MM.1S (cell line): ENCODE measurements around the gene HOXB6.

Experiments used
- DNase-seq: peaks from one replicate; pipeline ENCODE4 v3.0.0-alpha.2; 2015
- H2AFZ ChIP-seq: fragments of 300-600 bp; sonication (generic); 2 replicates; pipeline ENCODE4 v1.6.0; 2016; ENCODE audit warnings: antibody characterized with exemption, low read length
- H3F3A ChIP-seq: fragments of 300-600 bp; sonication (generic); 2 replicates; pipeline ENCODE4 v1.6.1; 2016; ENCODE audit warnings: mild to moderate bottlenecking, antibody characterized with exemption, low read length, moderate library complexity, mixed read lengths; ENCODE audit not compliant: insufficient read depth
- H3K27ac ChIP-seq: fragments of 300-600 bp; sonication (generic); 2 replicates; pipeline ENCODE4 v1.5.1; 2016; ENCODE audit warnings: mild to moderate bottlenecking, low read length
- H3K27me3 ChIP-seq: fragments of 300-600 bp; sonication (generic); replicated peaks from 2 replicates; pipeline ENCODE4 v1.6.0; 2016; ENCODE audit warnings: low read length; ENCODE audit not compliant: insufficient read depth
- H3K36me3 ChIP-seq: fragments of 300-600 bp; sonication (generic); replicated peaks from 2 replicates; pipeline ENCODE4 v1.6.1; 2016; ENCODE audit warnings: mild to moderate bottlenecking, low read length, mixed read lengths; ENCODE audit not compliant: insufficient read depth
- H3K4me1 ChIP-seq: fragments of 300-600 bp; sonication (generic); 2 replicates; pipeline ENCODE4 v1.6.1; 2016; ENCODE audit warnings: low read length, mixed read lengths
- H3K4me2 ChIP-seq: fragments of 300-600 bp; sonication (generic); 2 replicates; pipeline ENCODE4 v1.6.0; 2016; ENCODE audit warnings: low read depth, low read length
- H3K4me3 ChIP-seq: fragments of 300-600 bp; sonication (generic); 2 replicates; pipeline ENCODE4 v1.5.1; 2016; ENCODE audit warnings: low read length, mixed read lengths
- H3K79me2 ChIP-seq: fragments of 300-600 bp; sonication (generic); 2 replicates; pipeline ENCODE4 v1.6.1; 2016; ENCODE audit warnings: mixed run types, low read length, mixed read lengths
- H3K9ac ChIP-seq: fragments of 300-600 bp; sonication (generic); 2 replicates; pipeline ENCODE4 v1.6.1; 2016; ENCODE audit warnings: low read length, mixed read lengths
- H3K9me2 ChIP-seq: fragments of 300-600 bp; sonication (generic); replicated peaks from 2 replicates; pipeline ENCODE4 v1.6.1; 2016; ENCODE audit warnings: mild to moderate bottlenecking, low read length, mixed read lengths; ENCODE audit not compliant: insufficient read depth
- H3K9me3 ChIP-seq: fragments of 300-600 bp; sonication (generic); replicated peaks from 2 replicates; pipeline ENCODE4 v1.6.1; 2016; ENCODE audit warnings: mild to moderate bottlenecking, low read length, mixed read lengths; ENCODE audit not compliant: insufficient read depth
- H4K20me1 ChIP-seq: fragments of 300-600 bp; sonication (generic); 2 replicates; pipeline ENCODE4 v1.6.1; 2016; ENCODE audit warnings: mild to moderate bottlenecking, low read length, moderate library complexity, mixed read lengths; ENCODE audit not compliant: insufficient read depth
- EZH2 ChIP-seq: fragments of 300-600 bp; sonication (generic); optimal IDR thresholded peaks from 2 replicates; pipeline ENCODE3; 2017; ENCODE audit warnings: low read depth, mild to moderate bottlenecking, antibody characterized with exemption, low read length, mixed read lengths
- EZH2phosphoT487 ChIP-seq: fragments of 300-600 bp; sonication (generic); IDR thresholded peaks from 2 replicates; pipeline ENCODE4 v1.6.1; 2018; ENCODE audit warnings: antibody characterized with exemption, low read length
- TF ChIP-seq, protein P1 (sequence below): fragments of 300-600 bp; sonication (generic); IDR thresholded peaks from 2 replicates; pipeline ENCODE4 v1.5.1; 2016; ENCODE audit warnings: antibody characterized with exemption, low read length, mixed read lengths

The HOXB6 gene

GRCh38 chr17:48623583-48623982 lies 18.8 kb upstream of the HOXB6 start:
- TF ChIP-seq, protein P1, sequence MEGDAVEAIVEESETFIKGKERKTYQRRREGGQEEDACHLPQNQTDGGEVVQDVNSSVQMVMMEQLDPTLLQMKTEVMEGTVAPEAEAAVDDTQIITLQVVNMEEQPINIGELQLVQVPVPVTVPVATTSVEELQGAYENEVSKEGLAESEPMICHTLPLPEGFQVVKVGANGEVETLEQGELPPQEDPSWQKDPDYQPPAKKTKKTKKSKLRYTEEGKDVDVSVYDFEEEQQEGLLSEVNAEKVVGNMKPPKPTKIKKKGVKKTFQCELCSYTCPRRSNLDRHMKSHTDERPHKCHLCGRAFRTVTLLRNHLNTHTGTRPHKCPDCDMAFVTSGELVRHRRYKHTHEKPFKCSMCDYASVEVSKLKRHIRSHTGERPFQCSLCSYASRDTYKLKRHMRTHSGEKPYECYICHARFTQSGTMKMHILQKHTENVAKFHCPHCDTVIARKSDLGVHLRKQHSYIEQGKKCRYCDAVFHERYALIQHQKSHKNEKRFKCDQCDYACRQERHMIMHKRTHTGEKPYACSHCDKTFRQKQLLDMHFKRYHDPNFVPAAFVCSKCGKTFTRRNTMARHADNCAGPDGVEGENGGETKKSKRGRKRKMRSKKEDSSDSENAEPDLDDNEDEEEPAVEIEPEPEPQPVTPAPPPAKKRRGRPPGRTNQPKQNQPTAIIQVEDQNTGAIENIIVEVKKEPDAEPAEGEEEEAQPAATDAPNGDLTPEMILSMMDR = no peak
- TF ChIP-seq EZH2 = no peak
- no peak for TF ChIP-seq EZH2phosphoT487
- no peaks in the 10 kb centered on the region for H3K9me2 ChIP-seq
- H3K4me2 ChIP-seq = no peak overlapping the region
- no peaks in the 10 kb centered on the region for H3F3A ChIP-seq
- H2AFZ ChIP-seq = no peak overlapping the region
- no peak overlapping the region for H3K27ac ChIP-seq
- H3K27me3 ChIP-seq = peaks cover 92% of the 10 kb centered on the region
- DNase-seq = no peak
- H3K4me3 ChIP-seq = no peak overlapping the region
- H3K9me3 ChIP-seq = no peaks in the 10 kb centered on the region
- no peaks in the 10 kb centered on the region for H3K79me2 ChIP-seq
- H4K20me1 ChIP-seq = no peaks in the 10 kb centered on the region
- H3K36me3 ChIP-seq = no peaks in the 10 kb centered on the region
- no peak overlapping the region for H3K9ac ChIP-seq
- no peaks in the 10 kb centered on the region for H3K4me1 ChIP-seq

DNA sequence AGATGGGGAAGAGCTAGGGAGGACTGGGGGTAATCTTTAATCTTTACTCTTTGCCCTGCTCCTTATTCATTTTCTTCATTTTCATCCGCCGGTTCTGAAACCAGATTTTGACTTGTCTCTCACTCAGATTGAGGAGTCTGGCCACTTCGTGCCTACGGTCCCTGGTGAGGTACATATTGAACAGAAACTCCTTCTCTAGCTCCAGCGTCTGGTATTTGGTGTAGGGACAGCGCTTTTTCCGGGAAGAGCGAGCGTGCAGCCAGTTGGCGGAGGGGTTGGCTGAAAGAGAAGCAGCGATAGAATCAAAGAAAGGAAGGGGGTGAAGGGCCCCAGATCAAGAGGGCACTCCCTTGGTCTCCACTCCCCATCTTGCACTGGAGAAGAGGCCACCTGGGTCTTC lies 18.1 kb upstream of the HOXB6 start:
- Histone ChIP-seq H3K4me3 (no peak overlapping the region), H2AFZ (no peak overlapping the region), H4K20me1 (no peaks in the 10 kb centered on the region), H3K36me3 (no peaks in the 10 kb centered on the region), H3K27ac (no peak overlapping the region), H3F3A (no peaks in the 10 kb centered on the region), H3K9me2 (no peaks in the 10 kb centered on the region), H3K27me3 (peaks cover 91% of the 10 kb centered on the region), H3K79me2 (no peaks in the 10 kb centered on the region), H3K9ac (no peak overlapping the region), H3K9me3 (no peaks in the 10 kb centered on the region), H3K4me2 (no peak overlapping the region), H3K4me1 (no peaks in the 10 kb centered on the region)
- no peak for TF ChIP-seq EZH2phosphoT487
- TF ChIP-seq EZH2 = no peak
- TF ChIP-seq, protein P1 = no peak
- DNase-seq = no peak

DNA sequence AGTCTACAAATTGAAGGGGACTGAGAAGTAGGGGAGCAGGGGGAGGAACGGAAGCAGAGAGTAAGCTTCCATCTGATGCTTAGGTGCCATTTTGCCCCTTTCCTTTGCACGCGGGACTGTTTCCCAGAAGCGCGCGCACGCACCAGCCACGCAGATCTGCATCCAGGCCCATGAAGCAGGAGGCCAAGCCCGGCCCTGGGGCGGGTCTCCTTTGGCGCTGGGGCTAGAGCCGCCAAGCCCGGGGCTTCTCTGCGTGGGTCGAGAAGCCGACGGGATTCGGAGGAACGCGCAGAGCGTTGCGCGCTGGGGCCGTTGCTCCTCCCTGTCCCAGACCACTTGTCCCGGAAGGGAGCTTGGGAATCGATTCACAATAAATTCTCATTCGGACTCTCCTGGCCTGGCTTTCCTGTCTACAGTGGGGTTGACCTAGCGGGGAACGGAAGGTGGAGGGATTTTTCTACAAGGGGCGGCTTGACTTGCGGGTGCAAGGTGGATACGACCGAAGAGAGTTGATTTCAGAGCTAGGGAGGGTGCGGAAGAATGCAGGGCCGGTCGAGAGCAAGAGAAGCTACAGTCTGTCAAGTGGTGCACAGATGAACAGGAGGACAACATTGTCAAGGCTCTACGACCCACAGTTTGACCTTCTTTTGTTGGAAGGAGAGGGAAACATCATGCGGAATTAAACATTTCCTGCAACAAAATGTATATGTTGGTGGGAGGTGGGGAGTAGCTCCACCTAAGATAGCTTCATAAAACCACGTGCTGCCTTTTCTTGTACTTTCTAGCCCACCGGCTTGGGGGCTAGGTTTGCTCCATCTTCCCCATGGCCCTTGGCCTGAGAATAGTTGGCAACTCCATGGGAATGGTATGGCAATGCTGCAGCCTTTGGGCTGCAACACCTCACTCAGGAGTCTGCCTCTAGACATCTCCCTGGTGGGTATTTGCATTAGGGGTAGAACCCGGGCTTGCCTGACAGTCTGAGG lies 16.9 kb upstream of the HOXB6 start:
- H3K9me2 ChIP-seq = no peaks in the 10 kb centered on the region
- no peaks in the 10 kb centered on the region for H3K36me3 ChIP-seq
- DNase-seq = no peak
- no peak for TF ChIP-seq EZH2
- H3K9ac ChIP-seq = no peak overlapping the region
- no peaks in the 10 kb centered on the region for H3K4me1 ChIP-seq
- H3K4me3 ChIP-seq = no peak overlapping the region
- no peaks in the 10 kb centered on the region for H3K9me3 ChIP-seq
- H3K79me2 ChIP-seq = no peaks in the 10 kb centered on the region
- no peak overlapping the region for H3K27ac ChIP-seq
- H4K20me1 ChIP-seq = no peaks in the 10 kb centered on the region
- no peak overlapping the region for H3K4me2 ChIP-seq
- H3K27me3 ChIP-seq = peaks cover 91% of the 10 kb centered on the region
- H3F3A ChIP-seq = no peaks in the 10 kb centered on the region
- no peak overlapping the region for H2AFZ ChIP-seq

DNA sequence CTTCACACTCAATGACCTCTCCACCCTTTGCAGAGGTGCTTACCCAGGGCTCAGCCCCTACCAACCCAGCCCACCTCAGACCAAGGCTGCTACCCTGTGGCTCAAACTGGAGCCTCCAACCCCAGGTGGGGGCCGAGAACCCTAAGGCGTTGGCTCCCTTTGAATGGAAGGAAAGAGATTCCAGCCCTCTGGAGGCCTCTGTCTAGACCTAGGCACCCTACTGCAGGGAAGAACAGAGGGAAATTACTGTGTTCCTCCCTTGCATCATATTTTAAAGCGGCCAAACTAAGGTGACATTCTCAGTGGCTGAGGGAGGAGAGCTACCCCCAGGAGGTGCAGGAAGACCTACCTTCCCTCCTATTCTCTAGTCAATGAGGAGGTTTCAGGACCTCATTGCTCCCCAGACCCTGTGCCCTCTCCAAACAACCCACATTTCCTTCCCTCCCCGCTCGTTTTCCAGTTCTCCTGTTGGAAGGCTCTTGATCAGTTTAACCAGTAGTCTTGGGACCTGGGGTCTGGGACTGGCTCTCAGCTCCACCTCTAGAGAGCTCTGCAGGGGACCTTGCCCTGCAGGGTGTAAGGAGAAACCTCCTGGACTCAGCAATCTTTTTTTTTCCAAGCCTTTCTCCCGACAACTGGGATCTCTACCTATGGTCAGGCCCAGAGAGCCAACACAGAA lies 15.8 kb upstream of the HOXB6 start:
- peaks cover 98% of the 10 kb centered on the region for H3K27me3 ChIP-seq
- H3K79me2 ChIP-seq = no peaks in the 10 kb centered on the region
- no peaks in the 10 kb centered on the region for H3F3A ChIP-seq
- no peak overlapping the region for H3K9ac ChIP-seq
- H3K9me3 ChIP-seq = no peaks in the 10 kb centered on the region
- H4K20me1 ChIP-seq = no peaks in the 10 kb centered on the region
- H3K4me1 ChIP-seq = no peaks in the 10 kb centered on the region
- no peak overlapping the region for H3K4me3 ChIP-seq
- H3K4me2 ChIP-seq = no peak overlapping the region
- TF ChIP-seq, protein P1 = no peak
- TF ChIP-seq EZH2 = no peak
- TF ChIP-seq EZH2phosphoT487 = no peak
- H2AFZ ChIP-seq = no peak overlapping the region
- no peak for DNase-seq
- H3K27ac ChIP-seq = no peak overlapping the region
- H3K36me3 ChIP-seq = no peaks in the 10 kb centered on the region
- no peaks in the 10 kb centered on the region for H3K9me2 ChIP-seq
